Stimulated activated CD4-positive, alpha-beta T cell treated with anti-CD3 and anti-CD28 coated beads, Interleukin-2, amount 100 ng/mL, for 48 hours (primary cell): Measurements from ENCODE around the gene GPR156.
A peak's percentile ranks its signal among the peaks of the same experiment; 100 is the strongest.
"Not testable (repeated sequence)": the region's sequence is repeated elsewhere in the genome, so short reads cannot be mapped to it uniquely, and the experiment has no call there.

Source experiments
- DNase-seq, 2 donors: peaks; one replicate each; pipeline ENCODE4 v3.0.0-alpha.2; 2020

Gene GPR156

GRCh38 chr3:120284747-120285507 lies at the start of gene GPR156:
GPR156 (minus strand) TSS chr3:120285222; CDS start chr3:120244098, 41,124 bp downstream.
- DNase-seq = no peak

GRCh38 chr3:120332646-120333045 lies 47.6 kb upstream of the GPR156 start:
- DNase-seq = no peak

- DNase-seq = no peak
Observed at GRCh38 chr3:120331076-120331475, 46.1 kb upstream of the GPR156 start.

- DNase-seq = no peak
Observed at GRCh38 chr3:120326784-120327183, 41.8 kb upstream of the GPR156 start.

GRCh38 chr3:120324190-120324589 lies 39.2 kb upstream of the GPR156 start:
- DNase-seq = no peak

DNA sequence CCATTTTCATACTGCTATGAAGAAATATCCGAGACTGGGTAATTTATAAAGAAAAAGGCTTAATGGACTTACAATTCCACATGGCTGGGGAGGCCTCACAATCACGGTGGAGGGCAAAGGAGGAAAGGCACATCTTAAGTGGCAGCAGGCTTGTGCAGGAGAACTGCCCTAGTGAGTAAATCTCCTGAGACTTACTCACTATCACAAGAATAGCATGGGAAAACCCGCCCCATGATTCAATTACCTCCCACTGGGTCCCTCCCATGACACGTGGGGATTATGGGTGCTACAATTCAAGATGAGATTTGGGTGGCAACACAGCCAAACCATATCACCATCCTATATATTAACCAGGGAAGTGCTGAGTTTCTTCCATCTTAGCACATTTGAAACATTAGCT lies 38.7 kb upstream of the GPR156 start:
- DNase-seq = peak in 1 of 2 donors; percentile 9

- no peak for DNase-seq
Observed at GRCh38 chr3:120311863-120312794, 27.1 kb upstream of the GPR156 start.

- DNase-seq = no peak
Observed at GRCh38 chr3:120306519-120307455, 21.8 kb upstream of the GPR156 start.

GRCh38 chr3:120304616-120305015 lies 19.6 kb upstream of the GPR156 start:
- DNase-seq = no peak

- no peak for DNase-seq
Observed at GRCh38 chr3:120302361-120302760, 17.3 kb upstream of the GPR156 start.

DNA sequence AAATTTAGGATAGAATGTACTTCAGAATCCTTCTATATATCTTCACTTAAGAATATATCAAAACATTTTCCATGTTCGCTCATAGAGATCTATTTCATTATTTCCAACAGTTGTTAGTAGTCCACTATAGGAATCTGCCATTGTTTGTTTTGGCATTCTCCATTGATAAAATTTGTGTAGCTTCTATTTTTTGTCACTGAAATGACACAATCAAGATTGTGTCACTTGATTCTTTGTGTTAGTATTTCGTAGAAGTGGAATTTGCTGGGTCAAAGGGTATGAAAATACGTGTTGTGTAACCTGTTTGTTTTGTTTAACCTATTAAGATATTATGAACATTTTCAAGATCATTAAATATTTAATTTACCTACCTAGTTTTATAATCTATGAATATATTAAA lies 15.9 kb upstream of the GPR156 start:
- no peak for DNase-seq

- no peak for DNase-seq
Observed at GRCh38 chr3:120299403-120299802, 14.4 kb upstream of the GPR156 start.

DNA sequence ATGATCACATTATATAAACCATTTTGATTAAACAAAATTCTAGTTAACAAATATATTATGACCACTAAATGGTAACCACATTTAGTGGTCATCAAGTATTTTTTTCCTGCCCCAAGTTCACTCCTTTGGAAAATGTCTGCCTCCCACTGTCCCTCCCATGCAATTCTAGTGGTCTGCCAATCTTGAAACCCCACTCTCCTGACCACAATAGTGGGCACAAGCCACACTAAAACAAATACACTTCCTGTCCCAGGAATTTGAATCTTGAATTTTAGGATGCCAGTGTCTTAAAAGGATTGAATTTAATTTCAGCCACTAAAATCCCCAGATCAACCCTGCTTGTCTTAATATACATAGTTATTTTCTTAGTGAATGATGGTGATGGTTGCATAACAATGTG lies 14.0 kb upstream of the GPR156 start:
- no peak for DNase-seq

- DNase-seq = not testable (repeated sequence)
Observed at GRCh38 chr3:120291552-120291951, 6.5 kb upstream of the GPR156 start.

DNA sequence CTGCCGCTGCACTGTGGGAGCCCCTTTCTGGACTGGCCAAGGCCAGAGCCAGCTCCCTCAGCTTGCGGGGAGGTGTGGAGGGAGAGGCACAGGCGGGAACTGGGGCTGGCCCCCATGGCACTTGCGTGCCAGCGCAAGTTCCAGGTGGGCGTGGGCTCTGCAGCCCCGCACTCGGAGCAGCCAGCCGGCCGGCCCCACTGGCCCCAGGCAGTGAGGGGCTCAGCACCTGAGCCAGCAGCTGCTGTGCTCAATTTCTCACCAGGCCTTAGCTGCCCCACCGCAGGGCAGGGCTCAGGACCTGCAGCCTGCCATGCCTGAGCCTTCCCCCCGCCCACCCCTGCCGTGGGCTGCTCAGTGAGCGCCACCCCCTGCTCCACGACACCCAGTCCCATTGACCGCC lies 4.6 kb upstream of the GPR156 start:
- DNase-seq = no peak

- no peak for DNase-seq
Observed at GRCh38 chr3:120286465-120286864, 1.4 kb upstream of the GPR156 start.

- no peak for DNase-seq
Observed at GRCh38 chr3:120285508-120285841, 453 bp upstream of the GPR156 start.

DNA sequence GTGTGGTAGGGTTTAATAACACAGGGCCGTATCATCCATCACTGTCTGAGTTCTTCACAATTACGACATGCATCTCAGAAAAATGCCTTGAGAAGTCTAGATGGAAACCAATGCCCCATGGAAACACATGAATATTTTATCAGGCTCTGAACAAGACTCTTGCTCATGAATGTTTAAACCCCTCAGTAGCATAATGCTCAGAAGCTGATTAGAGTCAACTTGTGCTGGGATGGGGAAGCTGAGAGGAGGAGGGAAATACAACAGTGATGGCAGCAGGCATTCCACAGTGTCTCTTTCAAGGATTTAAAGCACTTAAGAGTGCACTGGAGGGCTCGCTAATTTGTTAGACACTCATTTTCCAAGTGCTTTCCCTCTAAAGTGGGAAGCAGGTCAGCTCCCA lies 3.8 kb downstream of the GPR156 start:
- no peak for DNase-seq

DNA sequence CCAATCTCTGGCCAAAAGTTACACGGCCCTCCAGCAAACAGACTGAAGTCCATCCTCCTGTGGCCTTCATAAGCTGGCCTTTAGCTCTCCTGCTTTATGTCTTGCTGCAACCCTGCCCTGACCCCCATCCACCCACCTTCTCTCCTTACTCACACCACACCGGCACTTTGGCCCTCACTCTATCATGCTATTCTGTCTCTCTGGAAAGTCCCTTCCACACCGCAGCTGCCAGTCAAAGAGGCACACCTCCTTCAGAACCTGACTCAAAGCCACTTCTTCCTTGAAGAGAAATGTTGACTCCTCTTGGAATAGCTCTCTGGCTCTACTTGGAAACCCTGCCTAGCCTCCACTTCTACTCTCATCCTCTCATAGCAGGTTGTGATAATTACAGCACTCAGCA lies 4.5 kb downstream of the GPR156 start:
- DNase-seq = no peak

DNA sequence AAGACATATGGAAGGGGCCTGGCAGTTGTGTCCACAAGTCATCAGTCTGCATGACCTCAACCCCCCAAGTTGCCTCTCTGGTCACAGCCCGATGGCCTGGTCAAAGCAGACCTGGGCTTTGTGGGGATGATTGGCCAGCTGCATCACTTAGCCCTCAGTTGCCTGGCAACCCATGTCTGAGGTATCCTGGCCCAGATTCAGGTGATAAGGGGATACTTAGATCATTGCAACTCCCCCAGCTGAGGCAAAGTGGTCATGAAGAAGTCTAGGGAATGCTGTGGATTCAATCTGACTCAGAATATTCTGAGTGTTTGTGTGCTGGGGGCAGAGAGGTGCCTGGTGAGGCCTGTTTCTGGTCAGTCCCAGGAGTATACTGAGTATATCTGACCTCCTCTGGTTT lies 5.0 kb downstream of the GPR156 start:
- DNase-seq = no peak

DNA sequence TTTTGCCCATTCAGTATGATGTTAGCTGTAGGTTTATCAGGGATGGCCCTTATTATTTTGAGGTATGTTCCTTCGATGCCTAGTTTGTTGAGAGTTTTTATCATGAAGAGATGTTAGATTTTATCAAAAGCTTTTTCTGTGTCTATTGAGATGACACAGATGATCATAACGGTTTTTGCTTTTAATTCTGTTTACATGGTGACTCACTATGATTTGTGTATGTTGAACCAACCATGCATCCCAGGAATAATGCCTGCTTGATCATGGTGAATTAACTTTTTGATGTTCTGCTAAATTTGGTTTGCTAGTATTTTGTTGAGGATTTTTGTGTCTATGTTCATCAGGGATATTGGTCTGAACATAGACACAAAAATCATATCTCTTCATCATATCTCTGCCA lies 8.3 kb downstream of the GPR156 start:
- no peak for DNase-seq

DNA sequence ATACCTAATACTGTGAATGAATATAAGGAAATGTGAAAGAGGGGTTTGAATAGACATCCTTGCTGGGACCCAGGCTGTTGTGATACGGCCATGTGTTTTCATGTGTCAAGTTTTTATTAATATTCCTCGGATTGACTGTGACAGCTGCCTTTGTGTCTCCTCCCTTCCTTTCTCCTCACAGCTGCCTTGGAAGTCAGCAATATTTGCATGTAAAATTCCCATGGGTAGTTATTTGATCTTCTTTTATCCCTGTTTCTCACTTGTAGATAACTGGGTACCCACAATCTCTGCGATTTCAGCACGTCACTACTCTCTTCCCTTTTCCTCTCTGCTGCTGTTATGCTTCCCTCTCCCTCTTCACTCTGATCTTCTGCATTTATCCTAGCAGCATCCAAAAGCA lies 9.4 kb downstream of the GPR156 start:
- DNase-seq = no peak

- no peak for DNase-seq
Observed at GRCh38 chr3:120274739-120275167, 10.3 kb downstream of the GPR156 start.
